Breast epithelium (tissue), 4 donors: ENCODE measurements around the gene CHMP4A. TPM values are rescaled to one million over a fixed set of nuclear protein-coding genes. Genes with fewer than 3 reads are reported as not detected.

ENCODE experiments used
- DNase-seq, 2 donors: peaks; one replicate each; pipeline ENCODE4 v3.0.0-alpha.2; 2019; ENCODE audit warnings: low spot score in 2 of 2
- H3K27ac ChIP-seq, 2 donors: fragments of 200-600 bp; sonication (generic) in 1 of 2; one replicate each; pipeline ENCODE4 v1.5.1; 2016 to 2019; ENCODE audit warnings: mild to moderate bottlenecking in 1 of 2
- H3K27me3 ChIP-seq, 2 donors: fragments of 200-600 bp; sonication (generic) in 1 of 2; one replicate each; pipeline versions ENCODE4 v1.5.1 to v1.6.0; 2017 to 2019; ENCODE audit warnings: control low read depth in 1 of 2, mild to moderate bottlenecking in 1 of 2
- H3K36me3 ChIP-seq: fragments of 200-600 bp; one replicate; pipeline ENCODE4 v1.5.1; 2019
- H3K4me1 ChIP-seq, 2 donors: fragments of 200-600 bp; sonication (generic); one replicate each; pipeline ENCODE4 v1.5.1; 2016 to 2019; ENCODE audit warnings: control low read depth in 1 of 2
- H3K4me3 ChIP-seq, 3 donors: fragments of 200-600 bp; sonication (generic); 1 replicate in 2 of 3; 2 replicates in 1 of 3; pipeline ENCODE4 v1.5.1; 2016 to 2019; ENCODE audit warnings: mild to moderate bottlenecking in 3 of 3, moderate library complexity in 2 of 3
- H3K9me3 ChIP-seq, 2 donors: fragments of 200-600 bp; sonication (generic) in 1 of 2; one replicate each; pipeline ENCODE4 v1.5.1; 2016 to 2019; ENCODE audit warnings: control low read depth in 1 of 2
- POLR2A ChIP-seq: fragments of 450-650 bp; IDR thresholded peaks from one replicate; pipeline ENCODE4 v1.6.1; 2016; ENCODE audit warnings: antibody characterized with exemption, mild to moderate bottlenecking, moderate library complexity
- POLR2AphosphoS5 ChIP-seq, 3 donors: sonication (generic); formaldehyde crosslinking; IDR thresholded peaks; one replicate each; pipeline ENCODE4 v1.6.1; 2017; ENCODE audit warnings: antibody characterized with exemption in 3 of 3
- intact Hi-C: fragments of 100-400 bp; cut with DNase I; formaldehyde crosslinking; loops from one replicate; pipeline ENCODE4 v1.15.1; 2023; ENCODE audit warnings: low total_unique reads
- total RNA-seq, 3 donors: library from RNA; depleted of rRNA; stranded (reverse); fragments of >200 nt; gene quantifications; one replicate each; pipeline ENCODE4 v1.1.0, GENCODE V29; 2016
- TF ChIP-seq, protein P1 (sequence below), 3 donors: fragments of 450-650 bp; IDR thresholded peaks; one replicate each; pipeline ENCODE4 v1.5.1; 2016 to 2017; ENCODE audit warnings: antibody characterized with exemption in 3 of 3, mild to moderate bottlenecking in 3 of 3, moderate library complexity in 3 of 3

The CHMP4A gene
- total RNA-seq, 3 donors from 2014 or later: 66.5 to 88.8 (median 85.0) TPM

DNA sequence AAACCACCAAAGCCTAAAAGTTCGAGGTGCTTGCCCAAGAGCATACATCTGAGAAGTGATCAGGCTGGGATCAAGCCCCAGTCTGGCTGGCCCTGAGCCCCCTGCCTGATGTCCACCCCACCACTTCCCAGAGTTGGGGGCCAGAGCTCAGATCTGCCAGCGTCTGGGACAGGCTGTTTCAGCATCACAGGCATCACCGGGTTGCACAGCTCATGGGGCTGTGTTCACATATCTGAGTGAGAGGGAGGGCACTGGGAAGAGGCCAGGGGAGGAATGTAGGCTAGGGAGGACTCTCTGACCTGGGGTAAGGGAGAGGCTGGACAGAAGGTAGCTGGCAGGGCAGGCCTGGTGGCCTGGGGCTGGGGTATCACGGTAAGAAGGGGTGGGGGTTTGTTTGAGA is 43.7 kb upstream of the CHMP4A start:
- Histone ChIP-seq H3K27me3 (no peaks in the 10 kb centered on the region), H3K4me3 (no peak overlapping the region), H3K36me3 (no peaks in the 10 kb centered on the region), H3K4me1 (no peaks in the 10 kb centered on the region), H3K27ac (no peak overlapping the region), H3K9me3 (no peaks in the 10 kb centered on the region)
- intact Hi-C loops: no loop called here
- TF ChIP-seq POLR2AphosphoS5 (IDR thresholded peaks at IDR 0.05): no peak
- TF ChIP-seq, protein P1, sequence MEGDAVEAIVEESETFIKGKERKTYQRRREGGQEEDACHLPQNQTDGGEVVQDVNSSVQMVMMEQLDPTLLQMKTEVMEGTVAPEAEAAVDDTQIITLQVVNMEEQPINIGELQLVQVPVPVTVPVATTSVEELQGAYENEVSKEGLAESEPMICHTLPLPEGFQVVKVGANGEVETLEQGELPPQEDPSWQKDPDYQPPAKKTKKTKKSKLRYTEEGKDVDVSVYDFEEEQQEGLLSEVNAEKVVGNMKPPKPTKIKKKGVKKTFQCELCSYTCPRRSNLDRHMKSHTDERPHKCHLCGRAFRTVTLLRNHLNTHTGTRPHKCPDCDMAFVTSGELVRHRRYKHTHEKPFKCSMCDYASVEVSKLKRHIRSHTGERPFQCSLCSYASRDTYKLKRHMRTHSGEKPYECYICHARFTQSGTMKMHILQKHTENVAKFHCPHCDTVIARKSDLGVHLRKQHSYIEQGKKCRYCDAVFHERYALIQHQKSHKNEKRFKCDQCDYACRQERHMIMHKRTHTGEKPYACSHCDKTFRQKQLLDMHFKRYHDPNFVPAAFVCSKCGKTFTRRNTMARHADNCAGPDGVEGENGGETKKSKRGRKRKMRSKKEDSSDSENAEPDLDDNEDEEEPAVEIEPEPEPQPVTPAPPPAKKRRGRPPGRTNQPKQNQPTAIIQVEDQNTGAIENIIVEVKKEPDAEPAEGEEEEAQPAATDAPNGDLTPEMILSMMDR (IDR thresholded peaks at IDR 0.05): no peak
- no peak for TF ChIP-seq POLR2A
- no peak for DNase-seq

DNA sequence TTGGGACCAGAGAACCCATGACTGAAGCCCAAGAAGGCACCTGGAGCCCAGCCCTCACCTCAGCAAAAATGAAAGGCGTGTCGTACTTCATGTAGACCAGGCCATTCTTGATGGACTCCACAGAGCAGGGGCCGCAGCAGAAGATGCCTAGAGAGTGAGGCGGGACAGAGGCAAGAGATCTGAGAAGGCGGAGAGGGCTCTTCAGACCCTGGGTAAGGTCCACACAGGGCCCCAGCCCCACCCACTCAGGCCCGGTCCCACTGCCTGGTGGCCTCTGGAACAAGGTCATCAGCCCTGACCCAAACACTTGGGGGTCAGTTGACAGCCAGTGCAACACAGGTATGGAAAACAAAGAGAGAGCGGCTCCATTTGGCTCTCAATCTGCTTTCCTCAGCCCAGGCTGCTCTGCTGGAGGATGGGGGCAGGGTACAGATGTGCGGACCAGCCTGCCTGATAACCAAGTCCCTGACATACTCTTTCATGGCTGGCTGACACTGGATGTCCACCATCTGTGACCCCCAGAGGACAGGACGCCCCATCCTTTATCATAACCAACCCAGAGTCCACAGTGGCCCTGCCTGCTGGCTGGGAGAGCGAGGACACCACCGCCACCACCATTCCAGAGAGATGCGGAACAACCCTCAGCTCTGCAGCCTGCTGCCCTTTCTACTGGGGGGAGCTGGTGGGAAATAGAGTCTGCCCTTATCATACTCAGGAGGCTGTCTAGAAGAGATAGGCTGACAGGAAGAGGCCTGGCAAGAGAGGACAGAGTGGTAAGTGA is 42.8 kb upstream of the CHMP4A start:
- intact Hi-C loops: no loop called here
- H3K4me3 ChIP-seq: no peak overlapping the region
- H3K27ac ChIP-seq: no peak overlapping the region
- H3K27me3 ChIP-seq: no peaks in the 10 kb centered on the region
- TF ChIP-seq, protein P1 (IDR thresholded peaks at IDR 0.05): no peak
- TF ChIP-seq POLR2A (no peak), POLR2AphosphoS5 (IDR thresholded peaks at IDR 0.05) (no peak)
- DNase-seq: no peak
- H3K36me3 ChIP-seq: no peaks in the 10 kb centered on the region
- no peaks in the 10 kb centered on the region for H3K9me3 ChIP-seq
- H3K4me1 ChIP-seq: no peaks in the 10 kb centered on the region

DNA sequence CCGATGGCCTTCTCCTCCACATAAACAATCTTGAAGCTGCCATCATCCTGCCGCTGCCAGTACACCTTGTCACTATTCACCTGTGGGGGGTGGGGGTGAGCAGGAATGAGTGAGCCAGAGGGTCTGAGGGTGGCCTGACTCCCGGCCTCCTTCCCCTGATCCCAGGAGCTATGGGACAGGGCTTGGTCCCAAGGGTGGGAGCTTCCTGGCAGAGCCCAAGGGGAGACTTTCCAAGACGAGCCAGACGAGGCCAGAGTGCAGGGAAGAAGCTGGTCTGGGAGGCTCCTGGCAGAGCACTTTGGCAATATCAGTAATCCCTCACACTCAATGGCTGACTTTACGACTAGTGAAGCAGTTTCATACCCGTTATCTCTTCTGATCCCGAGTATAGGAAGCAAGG is 42.1 kb upstream of the CHMP4A start:
- no peak for TF ChIP-seq POLR2AphosphoS5 (IDR thresholded peaks at IDR 0.05)
- TF ChIP-seq, protein P1 (IDR thresholded peaks at IDR 0.05): no peak
- no peak for TF ChIP-seq POLR2A
- intact Hi-C loops: no loop called here
- H3K27me3 ChIP-seq: no peaks in the 10 kb centered on the region
- DNase-seq: no peak
- no peaks in the 10 kb centered on the region for H3K9me3 ChIP-seq
- H3K27ac ChIP-seq: no peak overlapping the region
- no peaks in the 10 kb centered on the region for H3K36me3 ChIP-seq
- no peaks in the 10 kb centered on the region for H3K4me1 ChIP-seq
- H3K4me3 ChIP-seq: no peak overlapping the region

DNA sequence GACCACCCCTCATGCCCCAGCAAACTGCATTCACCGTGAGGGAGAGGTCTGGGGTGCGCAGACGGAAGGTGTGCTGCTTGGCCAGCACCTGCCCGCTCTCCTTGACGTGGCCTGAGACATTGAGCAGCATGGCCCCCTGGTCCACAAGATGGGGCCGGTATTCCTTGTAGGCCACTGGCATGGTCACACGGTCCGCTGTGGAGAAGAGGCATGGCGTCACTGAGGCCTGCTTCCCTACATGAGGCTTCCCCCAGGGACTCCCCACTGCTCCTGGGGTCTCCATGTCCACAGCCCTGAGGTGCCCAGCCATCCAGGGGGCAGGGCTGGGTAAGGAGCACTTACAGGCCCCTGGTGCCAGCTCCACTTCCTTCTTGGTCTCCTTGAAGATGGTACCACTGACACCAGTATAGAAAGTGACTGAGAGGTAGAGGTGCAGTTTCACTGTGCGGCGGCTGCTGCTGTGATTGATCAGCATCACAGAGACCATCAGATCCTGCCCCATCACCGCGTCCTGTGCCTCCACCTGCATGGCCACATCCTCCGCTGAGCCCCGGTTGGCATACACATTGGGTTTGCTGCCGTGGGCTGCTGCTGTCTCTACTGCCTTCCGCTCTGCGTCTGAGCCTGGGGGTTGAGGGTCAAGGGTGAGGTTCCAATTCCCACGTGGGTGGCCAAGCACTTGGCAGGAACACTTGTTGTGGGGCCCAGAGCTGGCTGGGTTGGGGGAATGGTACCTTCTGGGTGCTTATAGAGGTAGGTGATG is 41.5 kb upstream of the CHMP4A start:
- no peak for DNase-seq
- no peaks in the 10 kb centered on the region for H3K36me3 ChIP-seq
- no peak overlapping the region for H3K4me3 ChIP-seq
- no peaks in the 10 kb centered on the region for H3K27me3 ChIP-seq
- intact Hi-C loops: no loop called here
- no peaks in the 10 kb centered on the region for H3K4me1 ChIP-seq
- H3K27ac ChIP-seq: no peak overlapping the region
- no peak for TF ChIP-seq POLR2A
- TF ChIP-seq, protein P1 (IDR thresholded peaks at IDR 0.05): no peak
- no peak for TF ChIP-seq POLR2AphosphoS5 (IDR thresholded peaks at IDR 0.05)
- no peaks in the 10 kb centered on the region for H3K9me3 ChIP-seq

DNA sequence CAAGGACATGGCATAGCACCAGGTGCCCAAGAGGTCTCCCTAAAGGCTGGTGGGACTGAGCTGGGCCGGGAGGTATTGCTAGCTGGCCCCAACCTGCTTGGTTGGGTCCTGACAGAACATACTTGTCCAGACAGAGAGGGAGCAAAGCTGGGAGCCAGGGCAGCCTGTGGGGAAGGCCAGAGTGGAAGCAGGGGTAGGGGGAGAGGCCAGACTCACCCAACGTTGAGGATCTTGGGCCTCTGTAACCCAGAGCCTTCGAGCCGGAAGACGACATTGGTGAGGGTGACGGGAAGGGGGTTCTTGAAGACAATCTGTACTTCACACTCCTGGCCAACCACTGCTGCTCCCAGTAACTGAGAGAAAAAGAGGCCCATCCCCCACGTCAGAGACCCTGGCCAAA is 40.6 kb upstream of the CHMP4A start:
- Histone ChIP-seq H3K27me3 (no peaks in the 10 kb centered on the region), H3K36me3 (no peaks in the 10 kb centered on the region), H3K4me3 (no peak overlapping the region), H3K27ac (no peak overlapping the region), H3K4me1 (no peaks in the 10 kb centered on the region), H3K9me3 (no peaks in the 10 kb centered on the region)
- DNase-seq: no peak
- TF ChIP-seq, protein P1 (IDR thresholded peaks at IDR 0.05): no peak
- no peak for TF ChIP-seq POLR2AphosphoS5 (IDR thresholded peaks at IDR 0.05)
- no peak for TF ChIP-seq POLR2A
- intact Hi-C loops: no loop called here
